KMS-11 (cell line): ENCODE results near the gene BMPR2.
"Not testable (repeated sequence)": the region's sequence is repeated elsewhere in the genome, so short reads cannot be mapped to it uniquely, and the experiment has no call there.

ENCODE experiments used
- H2AFZ ChIP-seq: fragments of 200-600 bp; sonication (generic); 2 replicates; pipeline ENCODE4 v1.6.1; 2016; ENCODE audit warnings: antibody characterized with exemption, mixed run types, low read depth
- H3K27ac ChIP-seq: fragments of 200-600 bp; sonication (generic); 2 replicates; pipeline ENCODE4 v1.6.1; 2016; ENCODE audit warnings: mild to moderate bottlenecking, mixed run types
- H3K27me3 ChIP-seq: fragments of 200-600 bp; sonication (generic); 2 replicates; pipeline ENCODE4 v1.6.1; 2017; ENCODE audit warnings: mild to moderate bottlenecking, low read depth, mixed run types, moderate library complexity; ENCODE audit not compliant: insufficient read depth
- H3K36me3 ChIP-seq: fragments of 200-600 bp; sonication (generic); 2 replicates; pipeline ENCODE4 v1.6.1; 2017; ENCODE audit warnings: mild to moderate bottlenecking, mixed run types; ENCODE audit not compliant: insufficient read depth
- H3K4me1 ChIP-seq: fragments of 200-600 bp; sonication (generic); 2 replicates; pipeline ENCODE4 v1.6.1; 2016; ENCODE audit warnings: mild to moderate bottlenecking, low read depth, mixed run types; ENCODE audit not compliant: poor library complexity, severe bottlenecking
- H3K4me2 ChIP-seq: fragments of 200-600 bp; sonication (generic); 2 replicates; pipeline ENCODE4 v1.7.0; 2016; ENCODE audit warnings: mild to moderate bottlenecking, mixed run types
- H3K4me3 ChIP-seq: fragments of 200-600 bp; sonication (generic); IDR thresholded peaks from 2 replicates; pipeline ENCODE4 v1.6.1; 2017; ENCODE audit warnings: low read depth, low read length, mixed read lengths; ENCODE audit not compliant: insufficient read depth
- H3K79me2 ChIP-seq: fragments of 200-600 bp; sonication (generic); 2 replicates; pipeline ENCODE4 v1.6.1; 2016; ENCODE audit warnings: low read depth, mixed run types; ENCODE audit not compliant: insufficient read depth
- H3K9ac ChIP-seq: fragments of 200-600 bp; sonication (generic); 2 replicates; pipeline ENCODE4 v1.6.1; 2016; ENCODE audit warnings: mild to moderate bottlenecking, mixed run types
- H4K20me1 ChIP-seq: fragments of 200-600 bp; sonication (generic); 2 replicates; pipeline ENCODE4 v1.6.1; 2016; ENCODE audit warnings: mild to moderate bottlenecking, mixed run types; ENCODE audit not compliant: insufficient read depth
- CTCF ChIP-seq: fragments of 200-600 bp; sonication (generic); conservative IDR thresholded peaks from 2 replicates; pipeline ENCODE4 v1.6.1; 2017; ENCODE audit warnings: low read depth, mild to moderate bottlenecking, antibody characterized with exemption, low read length, moderate library complexity, mixed read lengths

Gene BMPR2

GRCh38 chr2:202429164-202429980, 53.2 kb downstream of the BMPR2 start:
- no peak overlapping the region for H2AFZ ChIP-seq
- H3K4me3 ChIP-seq = no peak overlapping the region
- H3K36me3 ChIP-seq = no peaks in the 10 kb centered on the region
- H3K4me2 ChIP-seq = no peak overlapping the region
- no peaks in the 10 kb centered on the region for H3K79me2 ChIP-seq
- H4K20me1 ChIP-seq = no peaks in the 10 kb centered on the region
- H3K9ac ChIP-seq = no peak overlapping the region
- H3K27ac ChIP-seq = no peak overlapping the region
- no peak for TF ChIP-seq CTCF
- H3K4me1 ChIP-seq = no peaks in the 10 kb centered on the region
- no peaks in the 10 kb centered on the region for H3K27me3 ChIP-seq

DNA sequence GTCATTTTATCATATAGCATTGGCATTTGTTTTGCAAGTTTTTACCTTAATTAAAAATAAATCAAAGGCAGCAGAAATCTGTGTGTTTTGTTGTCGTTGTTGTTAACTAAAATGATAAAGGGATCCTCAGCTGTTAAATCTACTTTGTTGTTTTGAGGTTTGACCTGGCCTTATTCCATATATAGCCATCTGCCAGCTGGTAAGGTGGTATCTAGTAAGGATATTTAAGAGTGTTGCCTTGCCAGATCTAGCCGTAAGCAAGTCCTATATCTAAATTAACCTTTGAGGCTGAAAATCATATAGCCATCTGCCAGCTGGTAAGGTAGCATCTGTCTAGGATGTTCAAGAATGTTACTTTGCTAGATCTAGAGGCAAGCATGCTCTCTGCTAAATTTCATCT, 56.6 kb downstream of the BMPR2 start:
- no peaks in the 10 kb centered on the region for H3K27me3 ChIP-seq
- H3K27ac ChIP-seq = no peak overlapping the region
- no peaks in the 10 kb centered on the region for H3K79me2 ChIP-seq
- no peak overlapping the region for H3K4me2 ChIP-seq
- H3K4me3 ChIP-seq = no peak overlapping the region
- no peaks in the 10 kb centered on the region for H4K20me1 ChIP-seq
- no peak overlapping the region for H2AFZ ChIP-seq
- no peaks in the 10 kb centered on the region for H3K4me1 ChIP-seq
- no peak for TF ChIP-seq CTCF
- no peak overlapping the region for H3K9ac ChIP-seq
- no peaks in the 10 kb centered on the region for H3K36me3 ChIP-seq

- no peak for TF ChIP-seq CTCF
- Histone ChIP-seq H3K4me3 (no peak overlapping the region), H2AFZ (no peak overlapping the region), H3K27ac (no peak overlapping the region), H4K20me1 (no peaks in the 10 kb centered on the region), H3K4me2 (no peak overlapping the region), H3K79me2 (no peaks in the 10 kb centered on the region), H3K36me3 (no peaks in the 10 kb centered on the region), H3K9ac (no peak overlapping the region), H3K4me1 (no peaks in the 10 kb centered on the region), H3K27me3 (no peaks in the 10 kb centered on the region)
Observed at GRCh38 chr2:202434472-202434871, 58.3 kb downstream of the BMPR2 start.

DNA sequence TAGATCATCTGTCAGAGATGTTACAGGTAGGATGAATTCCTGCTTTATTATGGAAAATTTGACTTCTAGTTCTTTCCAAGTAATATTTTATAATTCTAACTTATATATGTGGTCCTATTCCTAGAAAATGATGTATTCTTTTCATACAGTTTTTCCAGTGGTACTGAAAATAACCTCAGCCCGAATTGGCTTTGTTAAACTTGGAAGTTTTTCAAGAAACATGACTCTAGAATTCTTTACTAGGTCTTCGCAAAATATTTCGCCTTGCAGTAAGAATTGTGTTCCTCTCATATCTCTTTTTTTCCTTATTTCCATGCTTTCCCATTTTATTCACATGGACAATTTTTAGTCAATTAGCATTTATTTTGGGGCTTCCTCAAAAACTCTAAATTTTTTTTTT, 60.5 kb downstream of the BMPR2 start:
- Histone ChIP-seq H3K9ac (no peak overlapping the region), H3K27ac (no peak overlapping the region), H3K36me3 (no peaks in the 10 kb centered on the region), H4K20me1 (no peaks in the 10 kb centered on the region), H3K27me3 (no peaks in the 10 kb centered on the region), H3K79me2 (no peaks in the 10 kb centered on the region), H3K4me2 (no peak overlapping the region), H2AFZ (no peak overlapping the region), H3K4me1 (no peaks in the 10 kb centered on the region), H3K4me3 (no peak overlapping the region)
- TF ChIP-seq CTCF = no peak

- not testable (repeated sequence) for H3K36me3 ChIP-seq, H3K9ac ChIP-seq, H4K20me1 ChIP-seq, H3K4me1 ChIP-seq, H3K79me2 ChIP-seq, H3K4me2 ChIP-seq, H3K4me3 ChIP-seq, H3K27me3 ChIP-seq, H2AFZ ChIP-seq, H3K27ac ChIP-seq
Observed at GRCh38 chr2:202440117-202440516, 64.0 kb downstream of the BMPR2 start.
